NCI-H1436 (cell line): ENCODE measurements around the gene FNIP2.

Experiments
- DNase-seq: peaks from one replicate; lab custom pipeline; 2025; lab: John Stamatoyannopoulos, UW

Gene FNIP2

DNA sequence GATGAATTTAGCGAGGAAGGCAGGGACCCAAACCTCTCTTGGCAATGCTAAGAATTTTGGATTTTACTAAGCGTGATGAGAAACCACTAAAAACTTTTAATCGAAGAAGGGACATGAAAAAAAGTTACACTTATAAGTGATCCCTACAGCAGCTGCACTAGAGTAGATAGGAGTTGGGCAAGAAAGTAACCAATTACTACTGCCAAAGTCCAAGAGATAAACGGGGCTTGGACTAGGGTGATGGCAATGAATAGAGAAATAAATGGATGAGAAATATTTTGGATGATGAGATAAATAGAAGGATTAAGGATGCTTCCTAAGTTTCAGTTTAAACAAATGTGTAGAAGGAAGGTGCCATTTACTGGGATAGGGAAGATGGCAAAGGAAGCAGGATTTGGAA, 6.3 kb upstream of the FNIP2 start:
- no peak for DNase-seq

DNA sequence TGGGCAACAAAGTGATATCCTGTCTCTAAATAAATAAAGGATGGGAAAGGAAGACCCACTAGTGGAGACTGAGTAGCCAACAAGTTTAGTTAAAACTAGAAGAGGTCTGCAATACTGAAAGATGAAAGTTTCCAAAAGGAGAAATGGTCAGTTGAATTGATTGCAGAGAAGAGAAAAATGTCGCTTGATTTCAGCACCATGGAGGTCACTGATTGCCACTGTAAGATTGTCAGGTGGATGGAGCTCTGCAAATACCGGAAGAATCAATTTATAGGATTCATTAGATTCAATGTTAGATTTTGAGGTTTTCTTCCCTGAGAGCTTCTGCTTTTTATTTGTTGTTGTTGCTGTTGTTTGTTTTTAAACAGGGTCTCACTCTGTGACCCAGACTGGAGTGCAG, 5.4 kb upstream of the FNIP2 start:
- no peak for DNase-seq

DNA sequence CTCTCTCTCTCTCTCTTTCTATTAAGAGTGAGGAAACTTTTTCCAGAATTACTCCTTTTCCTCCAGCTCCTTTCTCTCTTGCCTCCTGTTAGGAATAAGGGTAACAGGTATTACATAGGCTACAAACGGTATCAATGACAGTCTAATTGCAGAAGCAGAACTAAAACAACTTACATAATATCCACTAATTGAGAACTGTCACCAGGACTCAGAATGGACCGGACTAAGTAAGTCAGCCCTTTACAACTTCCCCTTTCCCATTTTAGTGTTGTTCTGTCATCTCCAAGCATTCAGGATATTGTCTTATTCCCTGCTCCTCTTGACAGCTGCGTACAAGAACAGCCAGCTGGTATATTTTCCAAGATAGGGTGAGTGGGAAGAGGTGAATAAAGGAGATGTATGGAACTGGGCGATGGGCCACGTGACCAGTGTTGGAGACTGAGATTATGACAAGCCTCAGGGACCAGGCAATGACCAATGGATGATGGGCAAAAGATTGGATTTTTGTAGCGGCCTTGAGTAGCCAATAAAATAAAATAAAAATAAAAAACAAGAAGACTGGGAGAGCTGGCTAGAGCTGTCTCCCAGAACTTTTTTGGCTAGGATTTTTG, 2.3 kb upstream of the FNIP2 start:
- no peak for DNase-seq

DNA sequence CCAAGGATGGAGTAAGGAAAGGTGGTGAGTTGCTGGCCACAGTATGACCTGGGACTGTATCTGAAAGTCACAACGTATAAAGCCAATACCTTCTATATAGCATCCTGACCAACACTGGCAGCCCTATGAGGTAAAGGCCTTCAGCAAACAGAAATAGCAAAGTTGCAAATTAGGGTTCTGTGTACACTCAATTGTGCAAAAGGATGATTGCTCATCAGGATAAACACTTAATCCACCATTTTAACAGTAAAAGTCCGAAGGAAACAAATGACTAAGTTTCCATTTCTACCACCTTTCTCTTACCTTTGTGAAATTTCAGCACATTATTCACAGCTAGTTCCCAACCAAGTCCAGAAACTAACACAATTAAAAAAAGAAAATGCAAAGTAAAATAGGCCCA, 1.4 kb upstream of the FNIP2 start:
- DNase-seq = no peak

DNA sequence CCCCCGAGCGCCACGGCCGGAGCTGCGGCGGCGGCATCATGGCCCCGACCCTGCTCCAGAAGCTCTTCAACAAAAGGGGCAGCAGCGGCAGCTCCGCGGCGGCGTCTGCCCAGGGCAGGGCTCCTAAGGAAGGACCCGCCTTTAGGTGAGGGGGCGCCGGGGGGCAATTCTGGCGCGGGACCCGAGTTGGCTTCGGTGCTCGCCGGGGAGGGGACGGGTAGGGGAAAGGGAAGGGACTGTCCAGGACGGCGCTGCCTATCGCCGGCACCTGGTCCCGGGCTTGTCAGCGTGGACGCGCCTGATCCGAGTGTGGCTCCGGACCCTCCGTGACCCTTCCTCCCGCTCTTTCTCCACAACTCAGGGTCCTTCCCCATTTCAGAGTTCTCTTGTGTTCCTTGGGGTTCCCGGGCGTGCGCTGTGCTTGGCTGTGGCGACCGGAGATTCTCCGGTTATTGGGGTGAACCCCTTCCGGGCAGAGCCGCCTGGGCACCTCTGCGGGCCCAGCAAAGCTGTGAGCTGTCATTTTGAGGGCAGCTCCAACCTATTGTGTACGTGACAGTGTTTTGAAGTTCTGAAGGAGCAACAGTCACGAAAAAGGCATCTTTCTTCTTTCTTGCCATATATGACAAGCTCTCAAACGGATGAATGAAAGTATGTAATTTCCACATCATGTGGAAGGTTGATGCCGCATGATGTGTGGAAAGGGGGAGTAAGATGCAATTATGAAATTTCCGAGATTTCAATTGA, 522 bp downstream of the FNIP2 start:
- no peak for DNase-seq

DNA sequence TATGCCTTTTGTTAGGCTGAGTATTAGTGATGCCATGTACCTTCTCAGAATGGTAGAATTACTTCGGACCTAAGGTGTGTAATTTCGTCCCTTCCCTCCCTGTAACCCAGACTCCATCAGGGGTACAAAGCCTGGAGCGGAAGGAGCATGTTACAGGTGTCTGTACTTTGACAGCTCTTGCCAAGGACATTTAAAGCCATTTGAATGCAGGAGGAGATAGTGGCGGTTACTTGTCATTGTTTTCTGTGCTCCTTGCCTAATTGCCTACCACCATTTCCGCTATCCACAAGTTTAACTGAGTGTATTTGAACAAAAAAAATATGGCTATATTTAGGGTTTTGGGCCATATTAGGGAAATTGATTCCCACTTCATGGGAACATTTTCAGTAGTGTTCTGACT, 1.8 kb downstream of the FNIP2 start:
- DNase-seq = no peak

DNA sequence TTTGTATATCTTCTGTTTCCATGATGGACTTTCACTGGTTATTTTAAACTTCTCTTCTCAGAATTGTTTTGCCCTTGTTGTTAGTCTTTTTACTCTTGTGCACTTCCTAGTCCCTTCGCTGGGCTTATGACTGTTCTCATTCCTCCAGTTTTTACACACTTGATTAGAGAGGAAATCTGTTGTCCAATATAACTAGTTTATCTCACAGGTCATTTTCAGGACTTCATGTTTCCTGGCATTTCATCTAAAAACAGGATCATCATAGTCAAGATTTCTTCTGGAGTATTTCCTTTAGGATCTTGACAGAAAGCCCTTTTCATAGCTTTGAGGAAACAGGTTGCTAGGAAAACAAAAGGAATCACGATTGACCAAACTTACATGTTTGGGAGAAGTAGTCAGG, 3.0 kb downstream of the FNIP2 start:
- DNase-seq = no peak

DNA sequence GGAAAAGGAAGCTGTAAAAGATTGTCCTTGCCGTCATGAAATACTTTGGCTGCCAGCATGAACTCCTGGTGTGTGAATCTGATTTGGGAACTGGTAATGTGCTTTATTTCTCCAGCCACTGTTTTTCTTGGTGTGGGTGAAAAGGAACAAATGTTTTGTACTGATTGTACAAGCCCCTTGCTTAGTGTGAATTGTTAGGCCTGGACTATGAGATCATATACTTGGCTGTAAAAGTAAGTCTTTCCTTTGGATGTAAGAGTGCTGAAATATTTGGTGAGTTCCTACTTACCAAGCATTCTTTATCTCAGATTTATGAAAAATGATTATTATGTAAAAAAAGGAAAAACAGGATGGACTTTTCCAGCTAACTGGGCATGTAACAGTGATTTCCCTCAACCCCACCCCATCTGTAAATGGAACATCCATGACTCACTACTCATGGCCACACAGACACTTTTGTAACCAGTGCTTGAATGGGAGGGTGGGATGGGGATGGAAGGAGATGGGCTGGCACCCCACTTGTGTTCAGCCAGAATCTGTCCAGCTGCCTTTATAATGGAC, 6.3 kb downstream of the FNIP2 start:
- DNase-seq = no peak

DNA sequence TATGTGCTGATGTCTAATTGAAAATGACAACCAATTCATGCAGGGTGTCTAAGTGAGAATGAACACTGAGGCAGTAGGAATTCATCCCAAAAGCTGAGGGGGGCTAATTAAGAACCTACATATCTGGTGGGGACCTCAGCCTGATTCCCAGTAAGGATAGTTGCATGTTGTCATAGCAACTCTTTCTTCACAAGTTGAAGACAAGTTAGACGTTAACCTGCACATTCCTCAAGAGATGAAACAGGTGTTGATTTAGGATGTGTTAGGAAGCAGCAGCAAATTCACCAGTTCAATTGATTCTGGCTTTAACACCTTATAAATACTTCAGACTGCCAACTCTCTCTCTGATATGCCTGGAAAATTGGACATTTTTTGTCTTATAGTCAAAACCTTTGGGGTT, 7.3 kb downstream of the FNIP2 start:
- DNase-seq = no peak

DNA sequence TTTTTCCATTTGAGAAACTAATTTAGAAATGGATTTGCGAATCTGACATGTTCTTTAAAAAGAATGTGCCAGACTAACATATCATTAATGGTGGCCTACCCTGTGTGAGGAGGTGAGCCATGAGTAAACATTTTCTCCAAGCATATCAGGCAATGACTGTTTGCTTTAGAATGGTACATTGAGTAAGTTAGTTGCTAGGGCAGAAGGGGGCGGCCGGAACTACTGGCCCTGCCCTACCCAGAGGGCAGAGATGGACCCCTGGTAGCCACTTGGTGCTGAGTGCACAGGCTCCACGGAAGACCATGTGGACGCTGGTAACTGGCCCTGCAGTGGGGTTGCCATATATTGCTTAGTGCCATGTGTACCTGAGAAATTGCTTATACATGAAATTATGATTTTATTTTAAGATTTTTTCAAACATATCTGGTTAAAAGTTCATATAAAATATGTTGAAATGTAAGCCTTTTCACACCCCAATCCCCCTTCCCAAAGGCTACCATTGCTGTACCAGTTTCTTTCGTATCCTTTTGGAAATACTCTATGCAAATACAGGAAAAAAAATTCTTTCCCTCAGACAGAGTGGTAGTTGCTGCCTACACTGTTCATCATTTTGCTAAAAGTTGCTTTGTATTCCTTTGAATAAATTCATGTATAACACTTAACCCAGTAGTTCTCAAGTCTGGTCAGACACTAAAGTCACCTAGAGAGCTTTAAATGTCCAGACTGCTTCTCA, 8.8 kb downstream of the FNIP2 start:
- DNase-seq = no peak

DNA sequence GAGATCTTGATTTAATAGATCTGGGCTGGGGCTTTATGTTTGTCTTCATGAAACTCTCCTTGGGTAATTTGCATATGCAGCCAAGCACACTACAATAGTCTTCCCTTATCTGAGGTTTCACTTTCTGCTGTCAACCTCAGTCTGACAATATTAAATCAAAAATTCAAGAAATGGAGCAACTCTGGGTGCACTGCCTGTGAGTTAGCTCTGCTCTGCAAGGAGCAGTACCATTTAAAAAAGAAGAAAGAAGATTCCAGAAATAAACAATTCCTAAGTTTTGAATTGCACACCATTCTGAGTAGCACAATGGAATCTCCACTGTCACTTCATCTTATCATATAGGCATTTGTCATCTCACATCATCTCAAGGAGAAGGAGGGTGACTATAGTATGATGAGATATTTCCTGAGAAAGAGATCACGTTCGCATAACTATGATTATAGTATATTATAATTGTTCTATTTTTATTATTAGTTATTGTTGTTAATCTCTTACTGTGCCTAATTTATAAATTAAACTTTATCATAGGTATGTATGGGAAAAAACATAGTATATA, 9.4 kb downstream of the FNIP2 start:
- DNase-seq = no peak

DNA sequence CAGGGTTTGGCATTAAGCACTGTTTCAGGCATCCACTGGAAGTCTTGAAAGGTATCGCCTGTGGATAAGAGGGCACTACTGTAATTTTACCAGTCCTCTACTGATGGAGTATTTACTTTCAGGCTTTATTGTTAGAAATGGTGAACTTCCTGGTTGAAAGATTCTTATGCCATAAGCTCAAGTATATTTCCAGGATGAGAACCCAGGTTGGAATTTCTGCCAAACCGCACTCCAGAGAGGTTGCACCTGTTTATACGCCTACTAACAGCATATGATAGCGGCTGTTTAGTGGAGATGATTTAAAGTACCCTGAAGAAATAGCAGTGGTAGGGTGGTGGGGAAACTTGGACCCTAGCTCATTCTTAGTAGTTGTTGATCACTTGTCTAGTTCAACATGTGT, 9.9 kb downstream of the FNIP2 start:
- no peak for DNase-seq

DNA sequence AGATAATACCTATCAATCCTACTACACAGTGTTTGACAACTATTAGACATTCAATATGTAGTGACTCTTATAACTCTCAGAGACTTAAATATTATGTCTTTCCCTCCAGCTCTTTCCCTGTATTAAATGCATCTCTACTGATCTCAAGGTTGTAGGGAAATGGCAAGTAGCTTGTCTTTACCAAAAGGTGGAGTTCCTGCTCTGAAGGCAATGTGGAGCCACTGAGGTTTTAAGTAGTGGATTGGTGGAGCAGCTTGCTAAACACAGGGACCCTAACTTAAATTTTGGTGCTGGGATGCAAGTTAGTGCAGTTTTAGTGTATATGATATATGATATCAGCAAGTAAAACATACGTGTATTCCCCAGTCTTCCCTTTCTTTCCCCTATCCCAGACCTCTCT, 13.1 kb downstream of the FNIP2 start:
- DNase-seq = no peak

DNA sequence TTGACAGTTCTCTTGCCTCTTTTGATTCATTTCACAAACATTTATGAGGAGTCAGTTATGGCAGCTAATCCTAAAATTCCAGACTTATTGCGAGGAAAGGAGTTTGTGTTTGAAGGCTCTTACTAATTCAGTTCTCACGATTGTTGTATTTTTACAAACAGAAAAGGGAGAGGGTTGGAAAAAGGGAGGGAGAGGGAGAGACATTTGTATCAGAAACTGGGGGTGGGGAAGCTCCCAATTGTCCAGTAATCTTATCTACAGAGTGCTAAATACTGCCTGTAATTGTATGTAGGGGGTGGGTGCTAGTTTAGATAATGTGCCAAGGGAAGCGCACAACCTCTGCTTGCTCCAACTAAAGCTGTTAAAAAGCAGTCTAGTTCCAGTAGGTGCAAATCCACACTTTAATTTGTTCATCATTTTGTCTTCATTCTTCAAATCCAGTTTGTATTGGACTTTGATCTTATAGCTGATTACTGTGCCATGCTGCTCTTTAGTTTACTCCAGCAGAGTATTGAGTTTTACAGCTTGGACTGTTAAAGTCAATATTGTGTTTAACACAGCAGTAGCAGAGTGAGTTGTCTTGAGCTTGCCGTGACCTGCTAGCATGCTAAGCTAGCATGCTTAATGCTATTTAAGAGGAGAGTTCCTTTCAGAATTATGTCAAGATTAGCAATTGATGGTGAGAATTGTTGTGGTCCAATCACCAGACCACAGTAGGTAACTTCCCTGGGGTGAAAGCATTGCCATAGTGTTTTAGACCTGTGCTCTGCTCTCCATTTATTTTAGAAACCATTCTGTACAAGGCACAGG, 13.9 kb downstream of the FNIP2 start:
- DNase-seq = no peak

DNA sequence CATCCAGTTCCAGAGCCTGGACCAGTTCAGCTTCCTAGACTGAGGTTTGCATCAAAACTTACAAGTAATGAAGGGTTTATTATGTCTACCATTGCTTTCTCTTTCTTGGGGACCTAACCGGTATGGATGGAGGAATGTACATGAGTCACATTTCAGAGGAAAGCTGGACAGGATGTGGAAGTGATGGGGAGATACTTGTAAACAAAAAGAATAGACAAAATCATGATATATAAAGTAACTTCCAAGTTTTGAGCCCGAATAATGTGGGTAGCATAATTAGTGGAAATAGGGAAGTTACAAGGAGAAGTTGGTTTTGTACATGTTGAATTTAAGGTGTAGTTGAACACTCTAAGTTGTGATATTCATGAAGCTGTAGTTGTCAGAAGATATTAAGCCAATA, 15.0 kb downstream of the FNIP2 start:
- DNase-seq = no peak

DNA sequence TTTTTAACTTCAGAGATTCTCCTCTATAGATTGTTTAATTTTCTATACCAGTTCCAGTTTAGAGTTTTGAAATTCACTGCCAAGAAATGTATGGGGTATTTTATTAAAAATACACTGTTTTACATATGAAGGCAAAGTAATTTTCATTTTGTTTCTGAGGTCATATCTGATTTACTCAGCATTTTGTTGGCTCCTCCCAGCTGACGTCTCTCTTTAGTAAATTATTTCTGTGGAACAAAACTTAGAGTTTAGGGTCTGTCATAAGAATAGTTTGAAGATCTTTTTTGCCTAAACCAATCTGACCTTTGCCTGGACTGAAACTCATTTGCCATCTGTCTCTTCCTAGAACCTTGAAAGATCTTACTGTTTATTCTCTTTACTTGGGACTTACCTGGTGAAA, 16.9 kb downstream of the FNIP2 start:
- no peak for DNase-seq

DNA sequence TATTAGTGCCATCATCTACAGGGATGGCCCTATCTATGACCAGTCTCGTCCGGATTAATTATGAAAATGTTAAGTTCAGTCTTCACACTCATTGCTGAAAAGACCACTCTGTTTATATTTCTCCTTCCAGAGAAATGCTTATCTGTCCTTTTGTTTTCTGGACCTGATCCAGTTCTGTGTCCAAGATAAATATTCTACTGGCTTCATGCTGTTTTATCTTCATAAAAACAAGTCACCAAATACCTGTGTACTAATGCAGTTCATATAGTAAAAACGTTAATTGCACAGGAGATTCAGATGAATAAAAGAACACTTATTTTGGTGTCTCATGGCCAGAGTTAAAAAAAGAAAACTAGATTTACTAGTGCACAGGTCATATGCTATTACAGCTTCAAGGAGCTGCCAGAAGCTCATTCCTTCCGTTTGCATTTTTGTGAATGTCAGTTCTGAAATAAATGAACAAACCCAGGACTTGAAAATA, 17.3 kb downstream of the FNIP2 start:
- DNase-seq = no peak

DNA sequence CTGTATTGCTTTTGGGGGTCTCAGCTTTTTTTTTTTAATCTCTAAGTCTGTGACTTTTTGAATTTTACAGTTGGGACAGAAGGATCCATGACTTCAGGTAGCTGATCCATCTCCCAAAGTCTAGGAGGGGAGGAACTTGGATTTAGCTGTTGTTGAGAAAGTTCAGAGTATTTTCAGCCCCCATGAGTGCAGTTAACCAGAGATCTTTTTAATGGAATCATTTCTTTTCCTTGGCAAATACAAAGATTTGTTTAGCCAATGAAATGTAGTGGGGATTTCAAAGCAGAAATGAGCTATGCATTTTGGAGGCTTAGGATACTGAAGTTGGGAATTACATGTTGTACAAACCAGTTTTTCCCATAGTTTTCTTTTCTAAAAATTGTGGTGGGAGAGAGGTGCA, 18.1 kb downstream of the FNIP2 start:
- no peak for DNase-seq

DNA sequence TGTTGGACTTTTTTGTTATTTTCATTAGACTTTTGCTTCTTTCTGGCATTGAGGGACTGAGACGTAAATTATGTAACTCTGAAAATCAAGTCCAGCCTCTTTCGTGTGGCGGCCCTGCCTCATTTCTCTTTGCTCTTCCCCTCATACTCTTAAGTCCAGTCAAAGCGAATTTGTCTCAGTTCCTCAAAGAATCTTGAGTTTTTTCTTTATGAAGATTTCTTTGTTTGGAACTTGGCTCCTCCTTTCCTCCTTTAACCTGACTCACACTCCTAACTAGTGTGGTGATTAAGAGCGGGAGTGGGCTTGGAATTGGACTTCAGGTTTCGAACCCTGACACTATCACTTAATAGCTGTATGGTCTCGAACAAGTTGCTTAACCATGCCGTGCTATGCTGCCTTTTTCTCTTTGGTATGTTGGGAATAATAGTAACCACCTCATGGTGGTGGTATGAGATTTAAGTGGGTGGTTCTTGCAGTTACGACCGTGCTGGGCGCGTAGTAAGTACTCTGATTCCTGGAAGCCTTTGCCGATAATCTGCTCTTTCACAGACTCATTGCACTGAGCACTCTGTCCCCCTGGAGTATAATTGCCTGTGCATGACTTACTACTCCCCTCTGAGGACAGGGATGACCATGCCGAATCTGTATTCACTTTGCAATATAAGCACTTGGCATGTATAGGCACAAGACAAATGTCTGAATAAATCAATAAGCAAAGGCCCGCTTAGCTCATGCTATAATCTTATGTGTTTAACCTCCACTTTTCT, 19.1 kb downstream of the FNIP2 start:
- DNase-seq = no peak

DNA sequence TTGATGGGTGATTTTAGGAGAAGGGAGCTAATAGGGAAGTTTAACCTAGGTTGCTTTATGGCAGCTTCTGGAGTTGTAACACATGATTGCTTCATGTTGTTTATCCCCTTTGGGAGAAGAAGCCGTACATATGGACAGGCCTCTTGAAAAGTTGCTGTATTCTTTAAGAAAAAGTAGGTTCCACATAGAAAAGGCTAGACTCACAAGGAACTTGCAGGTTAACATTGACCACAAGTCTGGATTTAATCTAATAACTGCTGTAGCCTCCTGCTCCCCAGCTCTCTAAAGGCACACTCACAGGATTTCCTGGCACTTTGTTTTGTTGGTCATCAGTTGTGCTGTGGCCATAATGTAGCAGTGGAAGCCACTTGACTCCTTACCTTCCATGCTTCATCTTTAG, 19.7 kb downstream of the FNIP2 start:
- DNase-seq = no peak

DNA sequence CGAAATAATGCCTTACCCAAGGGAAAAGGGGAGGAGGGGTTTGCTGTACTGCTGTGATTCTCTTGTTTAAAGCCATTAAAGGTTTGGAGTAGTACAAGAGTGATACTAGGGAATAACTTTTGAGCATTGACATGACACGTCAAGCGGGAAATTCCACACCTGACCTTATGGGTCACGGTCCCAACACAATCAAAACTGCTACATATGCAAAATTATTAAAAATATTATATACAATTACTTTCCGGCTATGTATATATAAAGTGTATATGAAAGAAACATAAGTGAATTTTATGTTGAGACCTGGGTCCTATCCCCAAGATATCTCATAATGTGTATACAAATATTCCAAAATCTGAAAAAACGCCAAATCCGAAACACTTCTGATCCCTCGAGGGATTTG, 21.0 kb downstream of the FNIP2 start:
- no peak for DNase-seq
